ENCODE data around the gene ACLY. TPM values are rescaled to one million over a fixed set of nuclear protein-coding genes. Genes with fewer than 3 reads are reported as not detected.

Gene ACLY
- 10 to 100 TPM; 48.4 to 77.4 (median 58.5) TPM for polyA plus RNA-seq (ENCODE audit: insufficient read length in 10 of 10)
- long read RNA-seq, donor 1, full-length matches to known transcripts, result 1 of 1 reads
- long read RNA-seq, donor 1, partial matches to known transcripts, result 0 of 1 reads
- long read RNA-seq, donor 1, other reads (novel, unspliced or antisense), result 0 of 1 reads
- long read RNA-seq, donor 2, full-length matches to known transcripts, result 1 of 1 reads
- long read RNA-seq, donor 2, partial matches to known transcripts, result 0 of 1 reads
- long read RNA-seq, donor 2, other reads (novel, unspliced or antisense), result 0 of 1 reads
- long read RNA-seq, donor 3, result 0 reads
- long read RNA-seq, donor 4, full-length matches to known transcripts, result 3 of 3 reads
- long read RNA-seq, donor 4, partial matches to known transcripts, result 0 of 3 reads
- long read RNA-seq, donor 4, other reads (novel, unspliced or antisense), result 0 of 3 reads
- long read RNA-seq, donor 5, partial matches to known transcripts, result 7 of 7 reads
- long read RNA-seq, donor 5, other reads (novel, unspliced or antisense), result 0 of 7 reads
- long read RNA-seq, donor 6, full-length matches to known transcripts, result 1 of 7 reads
- long read RNA-seq, donor 6, partial matches to known transcripts, result 6 of 7 reads
- long read RNA-seq, donor 6, other reads (novel, unspliced or antisense), result 0 of 7 reads
- long read RNA-seq, donor 7, full-length matches to known transcripts, result 1 of 1 reads
- long read RNA-seq, donor 7, partial matches to known transcripts, result 0 of 1 reads
- long read RNA-seq, donor 7, other reads (novel, unspliced or antisense), result 0 of 1 reads
- long read RNA-seq, donor 8, full-length matches to known transcripts, result 4 of 4 reads
- long read RNA-seq, donor 8, partial matches to known transcripts, result 0 of 4 reads
- long read RNA-seq, donor 8, other reads (novel, unspliced or antisense), result 0 of 4 reads
- long read RNA-seq, donor 9, result 0 reads

- DNase-seq, result peak; percentile 97 to 98 (median 98)
These were observed at the start of gene ACLY for GRCh38 chr17:41918314-41919164. ACLY (minus strand) TSS chr17:41918951; CDS start chr17:41913873, 5,078 bp downstream.

DNA sequence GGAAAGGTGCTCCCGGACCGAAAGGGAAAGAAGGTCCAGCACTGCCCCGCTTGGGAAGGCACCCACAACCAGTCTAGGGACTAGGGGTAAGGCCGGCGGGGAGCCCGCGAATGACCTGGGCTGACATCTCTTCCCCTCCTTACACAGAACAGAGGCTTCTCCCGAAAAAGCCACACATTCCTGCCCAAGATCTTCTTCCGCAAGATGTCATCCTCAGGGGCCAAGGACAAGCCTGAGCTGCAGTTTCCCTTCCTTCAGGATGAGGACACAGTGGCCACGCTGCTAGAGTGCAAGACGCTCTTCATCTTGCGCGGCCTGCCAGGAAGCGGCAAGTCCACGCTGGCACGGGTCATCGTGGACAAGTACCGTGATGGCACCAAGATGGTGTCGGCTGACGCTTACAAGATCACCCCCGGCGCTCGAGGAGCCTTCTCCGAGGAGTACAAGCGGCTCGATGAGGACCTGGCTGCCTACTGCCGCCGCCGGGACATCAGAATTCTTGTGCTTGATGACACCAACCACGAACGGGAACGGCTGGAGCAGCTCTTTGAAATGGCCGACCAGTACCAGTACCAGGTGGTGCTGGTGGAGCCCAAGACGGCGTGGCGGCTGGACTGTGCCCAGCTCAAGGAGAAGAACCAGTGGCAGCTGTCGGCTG, 49.3 kb upstream of the ACLY start:
- no peak for DNase-seq

DNA sequence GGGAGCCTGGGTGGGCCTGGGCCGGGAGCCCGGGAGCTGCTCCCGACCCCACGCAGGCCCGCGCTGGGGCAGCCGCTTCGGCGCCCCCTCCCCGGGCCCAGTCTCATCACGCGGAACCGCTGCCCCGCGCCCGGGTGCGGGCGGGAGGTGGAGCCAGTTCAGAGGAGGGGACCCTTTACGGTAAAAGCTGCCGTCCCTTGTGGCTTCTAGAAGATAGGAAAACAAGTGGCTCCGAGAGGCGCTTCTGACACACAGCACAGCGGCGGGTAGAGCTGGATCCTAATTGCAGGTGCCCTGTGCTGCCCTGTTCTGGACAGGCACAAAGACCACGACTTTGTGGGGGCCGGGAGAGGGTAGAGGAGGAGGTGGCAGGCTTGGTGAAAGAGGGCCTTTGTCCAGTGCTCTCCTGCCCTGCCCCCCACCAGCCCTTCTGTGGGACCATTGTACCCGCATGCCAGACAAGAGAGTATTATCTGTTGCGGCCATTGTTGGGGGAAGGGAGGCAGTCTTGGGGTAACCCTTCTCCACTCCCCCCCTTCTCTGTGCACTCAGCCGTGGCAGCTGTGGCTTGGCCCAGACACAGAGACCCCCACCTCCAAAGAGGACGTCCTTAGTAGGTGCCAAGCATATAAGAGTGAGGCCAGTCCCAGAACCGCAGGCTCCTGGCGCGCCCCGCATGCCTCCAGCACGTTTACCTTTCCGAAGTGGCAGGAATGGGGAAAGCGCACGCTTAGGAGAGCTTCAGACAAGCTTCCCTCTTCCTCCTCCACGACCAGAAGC, 48.6 kb upstream of the ACLY start:
- peak in 1 of 3 donors; percentile 40 for DNase-seq

DNA sequence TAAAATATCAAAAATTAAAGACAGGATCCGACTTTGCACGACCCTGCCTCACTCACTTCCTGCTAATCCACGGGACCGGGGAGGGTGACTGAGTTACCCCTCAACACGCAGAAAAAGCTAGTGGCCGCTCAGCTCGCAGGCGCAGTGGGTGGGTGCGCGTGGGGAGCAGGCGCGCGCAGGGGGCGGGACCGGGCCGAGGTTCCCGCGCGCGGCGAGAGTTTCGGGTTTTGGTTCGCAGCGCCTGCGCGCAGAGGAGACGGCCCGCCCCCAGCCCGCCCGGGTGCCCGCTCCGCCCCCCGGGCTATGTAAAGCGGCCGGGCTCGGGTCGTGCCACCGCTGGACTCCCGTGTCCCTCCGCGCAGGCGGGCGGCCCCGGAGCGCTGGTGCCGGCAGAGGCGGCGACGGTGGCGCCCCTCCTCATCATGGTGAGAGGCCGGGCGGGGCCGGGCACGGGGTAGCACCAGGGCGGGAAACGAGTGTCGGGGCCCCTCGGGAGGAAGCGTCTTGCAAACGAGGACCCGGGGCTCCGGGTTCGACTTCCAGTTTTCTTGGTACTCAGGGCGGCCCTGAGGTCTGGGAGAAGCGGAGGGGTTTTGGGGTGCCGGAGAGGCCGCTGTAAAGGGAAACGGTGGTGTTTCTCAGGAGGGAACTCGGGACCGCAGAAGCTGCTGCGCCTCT, 47.9 kb upstream of the ACLY start, which contains the start of gene CNP:
TSS of gene CNP (plus strand) at position 333 of the 678 bp plus-strand sequence. CDS start at position 423, 90 bp downstream.
- peak; percentile 87 to 96 (median 93) for DNase-seq

DNA sequence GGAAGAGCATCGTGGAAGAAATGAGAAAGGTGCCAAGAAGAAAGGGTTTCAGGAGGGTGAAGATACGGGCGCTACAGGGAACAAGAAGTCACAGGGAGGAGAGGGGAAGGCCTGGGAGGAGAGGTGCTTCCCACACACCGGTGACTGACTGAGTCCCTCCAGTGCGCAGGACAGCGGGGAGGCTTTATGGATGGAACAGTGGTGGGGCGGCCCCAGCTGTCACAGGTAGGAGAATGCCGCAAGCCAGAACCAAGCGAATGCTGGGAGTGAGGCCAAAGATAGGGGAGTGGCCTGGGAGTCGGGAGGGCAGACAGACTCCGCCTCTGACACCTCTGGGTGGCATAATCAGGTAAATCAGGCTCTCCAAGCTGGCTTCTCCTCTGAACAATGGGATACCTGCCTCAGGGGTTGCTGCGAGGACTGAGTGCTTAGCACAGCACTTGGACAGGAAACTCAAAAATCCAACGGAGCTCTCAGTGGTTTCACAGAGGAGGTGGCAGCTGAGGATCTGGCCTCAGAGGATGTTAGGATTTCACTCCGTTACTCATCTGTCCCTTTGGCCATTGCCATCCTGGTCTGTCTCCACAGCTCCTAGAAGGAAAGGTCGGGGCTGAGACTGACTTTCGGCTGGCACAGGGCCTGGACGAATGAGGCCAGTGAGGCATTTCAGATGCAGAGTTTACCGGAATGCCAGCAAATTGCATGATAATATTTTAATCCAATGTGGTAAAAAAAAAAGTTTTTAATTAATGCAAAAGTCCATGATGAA, 47.1 kb upstream of the ACLY start:
- peak in 1 of 3 donors; percentile 19 for DNase-seq

DNA sequence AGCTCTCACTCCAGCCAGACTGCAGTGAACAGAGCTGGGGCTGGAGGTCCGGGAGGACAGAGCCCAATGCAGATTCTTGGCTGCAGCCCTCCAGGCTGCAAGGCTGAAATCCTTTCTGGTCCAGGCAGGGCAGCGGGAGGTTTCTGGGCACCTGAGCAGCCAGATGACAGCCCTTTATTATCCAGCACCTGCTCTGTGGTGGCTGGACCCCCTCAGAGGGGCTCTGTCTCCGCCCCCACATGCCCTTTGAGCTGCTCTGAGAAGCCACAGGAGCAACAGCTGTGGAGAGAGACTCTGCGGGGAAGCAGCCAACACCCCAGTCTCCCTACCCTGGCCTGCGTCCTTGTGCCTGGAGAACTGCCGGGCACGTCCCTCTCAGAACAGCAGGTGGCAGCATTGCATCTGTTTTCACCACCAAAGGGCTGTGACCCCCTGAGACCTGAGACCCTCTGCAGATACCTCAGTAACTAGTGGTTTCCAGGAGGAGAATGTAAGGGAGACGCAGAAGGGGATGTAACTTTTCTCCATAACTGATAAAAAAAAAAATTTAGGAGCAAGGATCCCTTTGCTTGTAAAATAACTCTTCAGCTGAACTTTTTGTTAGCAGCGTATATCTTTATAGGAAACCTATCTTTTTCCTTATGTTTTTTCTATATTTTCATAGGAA, 44.1 kb upstream of the ACLY start:
- DNase-seq, result peak; percentile 66 to 89 (median 86)

- DNase-seq, result no peak
These were observed 43.4 kb upstream of the ACLY start for GRCh38 chr17:41962111-41962510.

GRCh38 chr17:41959336-41960095, 40.8 kb upstream of the ACLY start:
- DNase-seq, result peak in 2 of 3 donors; percentile 36 to 61

DNA sequence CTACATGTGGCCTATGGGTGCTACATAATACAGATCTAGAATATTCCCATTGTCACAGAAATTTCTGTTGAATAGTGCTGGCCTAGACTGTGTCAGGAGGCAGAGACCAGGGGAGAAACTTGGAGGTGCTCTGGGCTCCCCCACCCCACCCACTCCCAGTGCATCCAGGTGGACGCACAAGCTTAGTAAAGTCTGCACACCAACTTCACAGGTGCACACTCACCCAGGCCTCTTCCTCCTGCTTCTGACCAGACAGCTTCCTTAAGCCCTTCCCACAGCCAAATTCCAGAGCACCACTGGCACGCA, 40.2 kb upstream of the ACLY start:
- DNase-seq, result no peak

- no peak for DNase-seq
These were observed 39.2 kb upstream of the ACLY start for GRCh38 chr17:41957869-41958439.

DNA sequence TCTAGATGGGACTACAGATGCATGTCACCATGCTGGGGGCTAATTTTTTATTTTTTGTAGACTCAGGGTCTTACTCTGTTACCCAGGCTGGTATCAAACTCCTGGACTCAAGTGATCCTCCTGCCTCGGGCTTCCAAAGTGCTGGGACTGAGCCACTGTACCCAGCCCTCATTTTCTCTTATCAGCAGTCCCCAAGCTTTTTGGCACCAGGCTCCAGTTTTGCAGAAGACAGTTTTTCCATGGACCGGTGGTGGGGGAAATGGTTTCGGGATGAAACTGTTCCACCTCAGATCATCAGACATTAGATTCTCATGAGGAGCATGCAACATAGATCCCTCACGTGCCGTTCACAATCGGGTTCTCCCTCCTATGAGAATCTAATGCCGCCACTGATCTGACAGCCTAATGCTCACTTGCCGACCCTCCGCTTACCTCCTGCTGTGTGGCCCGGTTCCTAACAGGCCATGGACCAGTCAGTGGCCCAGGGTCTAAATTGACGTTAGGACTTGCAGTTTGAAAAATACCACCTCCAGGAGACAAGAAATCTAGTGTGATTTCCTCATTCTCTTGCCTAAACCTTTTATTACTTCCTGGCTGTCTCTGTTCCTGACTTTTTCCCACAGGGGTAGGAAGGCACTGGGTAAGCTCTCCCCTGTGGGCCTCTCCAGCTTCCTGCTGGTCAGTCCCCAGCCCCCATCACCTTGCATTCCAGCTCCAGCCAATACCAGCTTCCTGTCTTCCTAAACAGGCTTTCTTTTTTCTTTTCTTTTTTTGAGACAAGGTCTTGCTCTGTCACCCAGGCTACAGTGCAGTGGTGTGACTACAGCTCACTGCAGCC, 38.5 kb upstream of the ACLY start:
- DNase-seq, result no peak

DNA sequence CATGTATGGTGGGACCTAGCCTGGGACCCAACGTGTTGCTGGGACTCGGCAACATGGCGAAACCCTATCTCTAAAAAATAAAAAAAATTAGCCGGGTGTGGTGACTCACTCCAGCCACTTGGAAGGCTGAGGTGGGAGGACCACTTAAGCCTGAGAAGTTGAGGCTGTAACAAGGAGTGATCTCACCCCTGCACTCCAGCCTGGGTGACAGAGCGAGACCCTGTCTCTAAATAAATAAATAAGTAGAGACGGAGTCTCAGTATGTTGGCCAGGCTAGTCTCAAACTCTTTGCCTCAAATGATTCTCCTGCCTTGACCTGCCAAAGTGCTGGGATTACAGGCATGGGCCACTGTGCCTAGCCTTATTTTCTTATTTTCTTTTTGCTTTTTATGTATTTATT, 37.8 kb upstream of the ACLY start:
- DNase-seq, result no peak

- no peak for DNase-seq
These were observed 30.2 kb upstream of the ACLY start for GRCh38 chr17:41948762-41949460.

- DNase-seq, result no peak
These were observed 26.2 kb upstream of the ACLY start for GRCh38 chr17:41944943-41945342.

- no peak for DNase-seq
These were observed 24.7 kb upstream of the ACLY start for GRCh38 chr17:41943492-41943891.

Measured in muscle of back (tissue), 13 donors.